Keratinocyte (primary cell): ENCODE measurements around the gene APBB1IP. TPM values are rescaled to one million over a fixed set of nuclear protein-coding genes. Genes with fewer than 3 reads are reported as not detected.

Source experiments
- DNase-seq: peaks from one replicate; pipeline ENCODE4 v3.0.0-alpha.2; 2011; ENCODE audit warnings: low read depth, missing footprints, low spot score
- FAIRE-seq: peaks from 2 replicates; lab custom pipeline; 2011; peaks lifted over from hg19 to GRCh38; lab: Jason Lieb, UNC
- H2AFZ ChIP-seq: 2 replicates; pipeline ENCODE4 v1.6.0; 2012; ENCODE audit warnings: low read length, control low read depth, inconsistent platforms; ENCODE audit not compliant: control insufficient read depth
- H3K27ac ChIP-seq: 2 replicates; pipeline ENCODE4 v1.5.1; 2011; ENCODE audit warnings: low read length; ENCODE audit not compliant: control insufficient read depth, insufficient read depth
- H3K27me3 ChIP-seq: 3 replicates; pipeline ENCODE4 v1.6.0; 2011; ENCODE audit warnings: low read length; ENCODE audit not compliant: control insufficient read depth, insufficient read depth; ENCODE audit errors: extremely low read depth
- H3K36me3 ChIP-seq, 2 experiments: 2 replicates in 1 of 2; 3 replicates in 1 of 2; pipeline ENCODE4 v1.5.1; 2011; ENCODE audit warnings: low read length in 2 of 2, mild to moderate bottlenecking in 1 of 2; ENCODE audit not compliant: control insufficient read depth in 2 of 2, insufficient read depth in 2 of 2; ENCODE audit errors: extremely low read depth in 1 of 2
- H3K4me1 ChIP-seq: 3 replicates; pipeline ENCODE4 v1.5.1; 2011; ENCODE audit warnings: low read length; ENCODE audit not compliant: control insufficient read depth, insufficient read depth; ENCODE audit errors: extremely low read depth
- H3K4me2 ChIP-seq: 3 replicates; pipeline ENCODE4 v1.6.0; 2011; ENCODE audit warnings: low read depth, low read length; ENCODE audit not compliant: control insufficient read depth, insufficient read depth; ENCODE audit errors: extremely low read depth
- H3K4me3 ChIP-seq, 3 experiments: fragments of 200-600 bp in 1 of 3; sonication (generic) in 1 of 3; 2 replicates in 2 of 3; 3 replicates in 1 of 3; pipeline ENCODE4 v1.5.1; 2011 to 2016; ENCODE audit warnings: low read length in 3 of 3, mild to moderate bottlenecking in 3 of 3, control low read depth in 2 of 3, inconsistent platforms in 1 of 3, low read depth in 1 of 3, mixed read lengths in 1 of 3, mixed run types in 1 of 3, moderate library complexity in 1 of 3; ENCODE audit not compliant: control insufficient read depth in 2 of 3, insufficient read depth in 2 of 3; ENCODE audit errors: extremely low read depth in 1 of 3
- H3K79me2 ChIP-seq: 2 replicates; pipeline ENCODE4 v1.6.0; 2012; ENCODE audit warnings: low read length; ENCODE audit not compliant: control insufficient read depth, insufficient read depth
- H3K9ac ChIP-seq: 3 replicates; pipeline ENCODE4 v1.6.0; 2011; ENCODE audit warnings: low read length; ENCODE audit not compliant: control insufficient read depth, insufficient read depth; ENCODE audit errors: extremely low read depth
- H3K9me1 ChIP-seq: 3 replicates; pipeline ENCODE4 v1.6.0; 2011; ENCODE audit warnings: low read length; ENCODE audit not compliant: control insufficient read depth, insufficient read depth; ENCODE audit errors: extremely low read depth
- H3K9me3 ChIP-seq: 2 replicates; pipeline ENCODE4 v1.5.1; 2012; ENCODE audit warnings: low read depth, low read length; ENCODE audit not compliant: control insufficient read depth
- H4K20me1 ChIP-seq: 3 replicates; pipeline ENCODE4 v1.6.0; 2011; ENCODE audit warnings: low read length; ENCODE audit not compliant: control insufficient read depth, insufficient read depth; ENCODE audit errors: extremely low read depth
- EZH2 ChIP-seq: IDR thresholded peaks from one replicate; pipeline ENCODE4 v1.6.1; 2012; ENCODE audit warnings: inconsistent platforms, mild to moderate bottlenecking, low read length, moderate library complexity
- dilution Hi-C: fragments of 300-500 bp; cut with MboI; formaldehyde crosslinking; loops from one replicate; pipeline ENCODE4 v1.7.0; 2020; ENCODE audit warnings: low sequenced_read_pairs; ENCODE audit not compliant: extremely low pct_ligation_motif_present
- polyA plus RNA-seq, 5 experiments: library from polyadenylated mRNA; depleted of rRNA in 3 of 5; stranded (reverse) in 3 of 5; stranded (forward) in 1 of 5; unstranded in 1 of 5; fragments of >200 nt; gene quantifications; 1 replicate in 1 of 5; 2 replicates in 3 of 5; 3 replicates in 1 of 5; pipeline versions ENCODE4 v1.2.1 to v1.2.3, GENCODE V29; 2011 to 2012; ENCODE audit warnings: missing spikeins in 2 of 5, low read depth in 1 of 5, low replicate concordance in 1 of 5
- TF ChIP-seq, protein P1 (sequence below), 3 experiments: IDR thresholded peaks in 1 of 3; conservative IDR thresholded peaks in 1 of 3; optimal IDR thresholded peaks in 1 of 3; 2 replicates in 2 of 3; 3 replicates in 1 of 3; pipeline versions ENCODE3 to v1.5.1; 2011; ENCODE audit warnings: low read length in 3 of 3, mild to moderate bottlenecking in 3 of 3, moderate library complexity in 2 of 3, control low read depth in 1 of 3, inconsistent platforms in 1 of 3; ENCODE audit not compliant: insufficient read depth in 2 of 3; ENCODE audit errors: extremely low read depth in 1 of 3

Gene APBB1IP
- polyA plus RNA-seq, 1 donor (not counting 4 experiments of a cell fraction or from before 2014, with no cell fraction given), result not detected

DNA sequence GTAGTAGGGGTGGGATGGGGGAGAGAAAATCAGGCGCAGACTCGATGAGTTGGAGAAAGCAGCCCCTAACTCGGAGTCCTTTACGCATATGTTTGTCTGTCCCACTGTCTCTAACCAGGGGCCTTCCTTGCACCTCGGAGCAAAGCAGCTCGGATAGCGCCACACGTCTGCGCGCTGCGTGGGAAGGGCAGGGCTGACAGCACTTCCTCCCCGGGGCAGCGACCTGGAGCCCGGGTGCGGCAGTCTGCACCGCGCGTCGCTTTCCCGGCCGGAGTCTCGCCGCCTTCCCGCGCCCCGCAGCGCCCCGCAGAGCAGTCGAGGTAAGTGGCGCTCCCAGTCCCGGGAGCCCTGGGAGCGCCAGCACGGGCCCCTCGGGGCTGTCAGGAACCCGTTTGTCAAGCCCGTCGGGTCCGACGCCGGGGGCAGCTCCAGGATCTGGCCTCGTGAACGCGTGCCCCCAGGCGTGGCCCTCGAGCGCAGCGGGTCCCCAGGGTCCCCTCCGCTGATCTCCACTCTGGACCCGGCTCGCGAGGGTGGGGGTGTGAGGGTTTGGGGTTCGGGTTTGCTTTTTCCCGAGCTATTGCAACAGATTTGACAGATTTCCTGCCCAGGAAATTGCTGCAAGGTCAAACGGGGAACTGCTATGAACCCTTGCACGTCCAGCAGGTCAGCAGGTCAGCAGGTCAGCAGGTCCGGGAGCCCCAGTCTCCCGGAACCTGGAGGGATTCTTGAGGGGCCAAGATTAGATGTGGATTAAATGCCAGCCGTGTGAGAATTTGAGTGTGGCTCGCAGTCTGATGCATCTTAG is 597 bp downstream of the APBB1IP start:
- no peak for FAIRE-seq
- no peak overlapping the region for H3K9ac ChIP-seq
- TF ChIP-seq, protein P1, sequence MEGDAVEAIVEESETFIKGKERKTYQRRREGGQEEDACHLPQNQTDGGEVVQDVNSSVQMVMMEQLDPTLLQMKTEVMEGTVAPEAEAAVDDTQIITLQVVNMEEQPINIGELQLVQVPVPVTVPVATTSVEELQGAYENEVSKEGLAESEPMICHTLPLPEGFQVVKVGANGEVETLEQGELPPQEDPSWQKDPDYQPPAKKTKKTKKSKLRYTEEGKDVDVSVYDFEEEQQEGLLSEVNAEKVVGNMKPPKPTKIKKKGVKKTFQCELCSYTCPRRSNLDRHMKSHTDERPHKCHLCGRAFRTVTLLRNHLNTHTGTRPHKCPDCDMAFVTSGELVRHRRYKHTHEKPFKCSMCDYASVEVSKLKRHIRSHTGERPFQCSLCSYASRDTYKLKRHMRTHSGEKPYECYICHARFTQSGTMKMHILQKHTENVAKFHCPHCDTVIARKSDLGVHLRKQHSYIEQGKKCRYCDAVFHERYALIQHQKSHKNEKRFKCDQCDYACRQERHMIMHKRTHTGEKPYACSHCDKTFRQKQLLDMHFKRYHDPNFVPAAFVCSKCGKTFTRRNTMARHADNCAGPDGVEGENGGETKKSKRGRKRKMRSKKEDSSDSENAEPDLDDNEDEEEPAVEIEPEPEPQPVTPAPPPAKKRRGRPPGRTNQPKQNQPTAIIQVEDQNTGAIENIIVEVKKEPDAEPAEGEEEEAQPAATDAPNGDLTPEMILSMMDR (optimal IDR thresholded peaks at IDR 0.05 in 1 of 3, IDR thresholded peaks at IDR 0.05 in 1 of 3, conservative IDR thresholded peaks at IDR 0.05 in 1 of 3; ENCODE audit: extremely low read depth in 1 of 3, insufficient read depth in 2 of 3, low read length in 3 of 3), result no peak
- peak; percentile 35 for TF ChIP-seq EZH2
- peaks cover 21% of the 10 kb centered on the region for H3K27me3 ChIP-seq
- no peaks in the 10 kb centered on the region for H3K36me3 ChIP-seq
- H4K20me1 ChIP-seq, result no peaks in the 10 kb centered on the region
- no peaks in the 10 kb centered on the region for H3K9me3 ChIP-seq
- H3K4me2 ChIP-seq, result peak overlapping the region; percentile 32
- no peak overlapping the region for H3K4me3 ChIP-seq
- H3K27ac ChIP-seq, result no peak overlapping the region
- no peak overlapping the region for H2AFZ ChIP-seq
- H3K79me2 ChIP-seq, result no peaks in the 10 kb centered on the region
- H3K9me1 ChIP-seq, result no peaks in the 10 kb centered on the region
- DNase-seq, result no peak
- no peaks in the 10 kb centered on the region for H3K4me1 ChIP-seq
- dilution Hi-C loops, result no loop called here

DNA sequence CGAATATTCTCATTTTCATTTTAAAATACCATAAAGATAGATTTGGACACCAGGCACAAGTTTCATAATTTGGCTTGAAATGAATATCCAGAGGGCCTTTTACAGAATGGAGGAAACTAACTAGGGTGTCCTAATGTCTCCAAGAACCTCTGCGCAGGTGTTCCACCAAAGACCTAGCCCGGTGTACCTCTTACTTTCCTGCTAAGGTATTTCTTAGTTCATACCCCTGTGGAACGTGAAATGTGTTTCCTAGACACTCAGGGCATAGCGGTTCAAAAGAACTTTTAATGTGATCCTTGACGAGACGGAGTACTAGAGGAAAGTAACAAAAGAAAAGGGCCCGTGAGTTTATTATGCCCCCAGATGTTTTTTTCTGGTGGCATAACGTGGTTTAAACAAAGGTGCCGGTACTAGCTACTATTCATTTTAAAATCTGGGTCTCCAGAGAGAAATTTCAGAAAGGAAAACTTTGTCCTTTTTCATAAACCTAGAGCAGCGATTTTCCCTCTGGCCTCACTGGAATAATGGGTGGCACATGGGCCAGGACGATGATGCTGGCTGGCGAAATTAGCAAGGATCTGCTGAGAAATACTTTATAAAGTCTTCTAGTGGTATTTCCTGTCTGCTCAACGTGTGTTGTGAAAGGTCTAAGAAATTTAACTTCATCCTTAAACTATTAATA is 1.4 kb downstream of the APBB1IP start:
- FAIRE-seq (no peak), DNase-seq (no peak)
- no peaks in the 10 kb centered on the region for H3K79me2 ChIP-seq
- no peak for TF ChIP-seq EZH2
- TF ChIP-seq, protein P1 (optimal IDR thresholded peaks at IDR 0.05 in 1 of 3, IDR thresholded peaks at IDR 0.05 in 1 of 3, conservative IDR thresholded peaks at IDR 0.05 in 1 of 3; ENCODE audit: extremely low read depth in 1 of 3, insufficient read depth in 2 of 3, low read length in 3 of 3), result no peak
- no peak overlapping the region for H3K27ac ChIP-seq
- dilution Hi-C loops, result no loop called here
- no peaks in the 10 kb centered on the region for H3K9me3 ChIP-seq
- H4K20me1 ChIP-seq, result no peaks in the 10 kb centered on the region
- no peak overlapping the region for H3K9ac ChIP-seq
- H3K4me2 ChIP-seq, result no peak overlapping the region
- H3K4me1 ChIP-seq, result no peaks in the 10 kb centered on the region
- H3K36me3 ChIP-seq, result no peaks in the 10 kb centered on the region
- peaks cover 21% of the 10 kb centered on the region for H3K27me3 ChIP-seq
- H3K4me3 ChIP-seq, result no peak overlapping the region
- H2AFZ ChIP-seq, result no peak overlapping the region
- no peaks in the 10 kb centered on the region for H3K9me1 ChIP-seq
